OCI-LY7 (cell line): Measurements from ENCODE around the gene TMIGD1. TPM values are rescaled to one million over a fixed set of nuclear protein-coding genes. Genes with fewer than 3 reads are reported as not detected.

Experiments
- BruUV-seq: library from RNA; stranded (reverse); fragments of 400-500 nt; replicated peaks from 2 replicates; lab custom pipeline; 2021; lab: Mats Ljungman, UMichigan
- CTCF ChIA-PET: fragments of 300-600 bp; sonication (Branson Sonifier 250); formaldehyde crosslinking; loops from one replicate; lab custom pipeline; 2022; ENCODE audit warnings: antibody characterized with exemption; ENCODE audit not compliant: unreplicated experiment; lab: Charles Lee
- POLR2A ChIA-PET: fragments of 300-600 bp; sonication (Branson Sonifier 250); formaldehyde crosslinking; loops from one replicate; lab custom pipeline; 2022; ENCODE audit warnings: antibody characterized with exemption; lab: Charles Lee
- DNase-seq: peaks from one replicate; pipeline ENCODE4 v3.0.0-alpha.2; 2015; ENCODE audit warnings: low spot score
- H2AFZ ChIP-seq: fragments of 200-600 bp; sonication (generic), shearing (Covaris generic); 2 replicates; pipeline ENCODE4 v1.6.1; 2014; ENCODE audit warnings: mild to moderate bottlenecking, antibody characterized with exemption, low read length, moderate library complexity
- H3K27ac ChIP-seq: fragments of 200-600 bp; sonication (generic); 2 replicates; pipeline ENCODE4 v1.5.1; 2014; ENCODE audit warnings: mixed run types, low read depth, mild to moderate bottlenecking, moderate library complexity, low read length, inconsistent platforms; ENCODE audit not compliant: poor library complexity, severe bottlenecking
- H3K36me3 ChIP-seq: fragments of 200-600 bp; sonication (generic); 2 replicates; pipeline ENCODE4 v1.6.1; 2014; ENCODE audit warnings: mild to moderate bottlenecking, antibody characterized with exemption, low read length, moderate library complexity, mixed read lengths; ENCODE audit not compliant: insufficient read depth
- H3K4me1 ChIP-seq: fragments of 200-600 bp; sonication (generic); 2 replicates; pipeline ENCODE4 v1.5.1; 2014; ENCODE audit warnings: mild to moderate bottlenecking, low read length; ENCODE audit not compliant: insufficient read depth, poor library complexity, severe bottlenecking
- H3K4me2 ChIP-seq: fragments of 200-600 bp; sonication (generic); 2 replicates; pipeline ENCODE4 v1.6.1; 2014; ENCODE audit warnings: mild to moderate bottlenecking, low read length
- H3K4me3 ChIP-seq: fragments of 200-600 bp; sonication (generic); 2 replicates; pipeline ENCODE4 v1.5.1; 2014; ENCODE audit warnings: mild to moderate bottlenecking, low read depth, low read length; ENCODE audit not compliant: poor library complexity, severe bottlenecking
- H3K79me2 ChIP-seq: fragments of 200-600 bp; sonication (generic); 2 replicates; pipeline ENCODE4 v1.6.1; 2016; ENCODE audit warnings: low read depth, mild to moderate bottlenecking, low read length, moderate library complexity, mixed read lengths; ENCODE audit not compliant: insufficient read depth
- H3K9me2 ChIP-seq: fragments of 200-600 bp; sonication (generic); 2 replicates; pipeline ENCODE4 v1.6.1; 2016; ENCODE audit warnings: mild to moderate bottlenecking, low read length, mixed read lengths; ENCODE audit not compliant: insufficient read depth
- H3K9me3 ChIP-seq: fragments of 200-600 bp; sonication (generic); 2 replicates; pipeline ENCODE4 v1.6.1; 2014; ENCODE audit warnings: mild to moderate bottlenecking, mixed run types, low read length, mixed read lengths
- H4K20me1 ChIP-seq: fragments of 200-600 bp; sonication (generic); 2 replicates; pipeline ENCODE4 v1.6.1; 2014; ENCODE audit warnings: mild to moderate bottlenecking, antibody characterized with exemption, low read length, moderate library complexity, mixed read lengths; ENCODE audit not compliant: insufficient read depth
- CTCF ChIP-seq: fragments of 200-600 bp; sonication (generic); conservative IDR thresholded peaks from 2 replicates; pipeline ENCODE4 v1.5.1; 2014; ENCODE audit warnings: mild to moderate bottlenecking, antibody characterized with exemption, low read length, moderate library complexity, mixed read lengths
- EZH2phosphoT487 ChIP-seq: fragments of 200-600 bp; sonication (generic); IDR thresholded peaks from 2 replicates; pipeline ENCODE4 v1.6.1; 2018; ENCODE audit warnings: low read depth, borderline replicate concordance, mild to moderate bottlenecking, mixed run types, antibody characterized with exemption, low read length, moderate library complexity, mixed read lengths
- intact Hi-C: fragments of 100-400 bp; cut with micrococcal nuclease; formaldehyde crosslinking; loops from one replicate; pipeline ENCODE4 v1.10.0; 2022; ENCODE audit not compliant: unreplicated experiment
- total RNA-seq, 2 experiments: library from RNA; depleted of rRNA in 1 of 2; stranded (reverse); fragments of >200 nt in 1 of 2; shearing (Covaris generic) in 1 of 2; gene quantifications; 2 replicates each; pipeline ENCODE4 v1.2.3, GENCODE V29; 2014 to 2022

TMIGD1 gene
- total RNA-seq, 2 experiments from 2014 or later: not detected

GRCh38 chr17:30291543-30292285, 42.1 kb downstream of the TMIGD1 start, which contains the start of gene BLMH:
Gene BLMH, minus strand, starts transcription at chr17:30291944. Its CDS starts 125 bp downstream, at chr17:30291819.
- Histone ChIP-seq H3K4me1 (peaks cover 18% of the 10 kb centered on the region), H3K79me2 (peaks cover 27% of the 10 kb centered on the region; the same call in 1 of the 2 replicates), H2AFZ (peak within 1 kb of the TSS; percentile 94), H3K9me3 (no peaks in the 10 kb centered on the region), H3K4me2 (peak within 1 kb of the TSS; percentile 70), H3K9me2 (no peaks in the 10 kb centered on the region), H3K27ac (peak within 1 kb of the TSS; percentile 34), H4K20me1 (no peaks in the 10 kb centered on the region), H3K4me3 (peak within 1 kb of the TSS; percentile 83), H3K36me3 (peaks cover 38% of the 10 kb centered on the region)
- no peak for TF ChIP-seq CTCF
- TF ChIP-seq EZH2phosphoT487: no peak
- intact Hi-C loops: no loop called here
- CTCF ChIA-PET: interaction anchor here (0.9 kb wide), 1 partner anchor 18 kb away, joined by 3 read pairs; no protein-coding TSS in a partner anchor
- DNase-seq: peak; percentile 76
- BruUV-seq: no TSS peak
- POLR2A ChIA-PET: interaction anchor here (0.6 to 2.0 kb wide), 9 partner anchors 9 to 960 kb away, joined by 3 to 8 read pairs (median 3); no protein-coding TSS in a partner anchor

GRCh38 chr17:30290696-30291542, 42.9 kb downstream of the TMIGD1 start:
- H3K36me3 ChIP-seq: peaks cover 46% of the 10 kb centered on the region
- no peaks in the 10 kb centered on the region for H3K9me3 ChIP-seq
- intact Hi-C loops: no loop called here
- H3K4me3 ChIP-seq: peak overlapping the region; percentile 83
- TF ChIP-seq CTCF: no peak
- TF ChIP-seq EZH2phosphoT487: no peak
- H3K27ac ChIP-seq: peak overlapping the region; percentile 34
- peaks cover 18% of the 10 kb centered on the region for H3K4me1 ChIP-seq
- H3K79me2 ChIP-seq: peaks cover 27% of the 10 kb centered on the region; the same call in 1 of the 2 replicates
- H3K9me2 ChIP-seq: no peaks in the 10 kb centered on the region
- H4K20me1 ChIP-seq: no peaks in the 10 kb centered on the region
- TSS peak; percentile 58 for BruUV-seq
- POLR2A ChIA-PET: interaction anchor here (0.6 to 2.0 kb wide), 6 partner anchors 14 to 959 kb away, joined by 3 to 7 read pairs (median 3); no protein-coding TSS in a partner anchor
- CTCF ChIA-PET: no interaction called here
- peak; percentile 58 for DNase-seq
- H3K4me2 ChIP-seq: peak overlapping the region; percentile 70
- H2AFZ ChIP-seq: peak overlapping the region; percentile 94
